OCI-LY1 (cell line): ENCODE data around the gene PCSK2.

Source experiments
- EZH2 ChIP-seq: fragments of 200-600 bp; sonication (generic), shearing (Covaris generic); IDR thresholded peaks from 2 replicates; pipeline ENCODE4 v1.8.0; 2017; ENCODE audit warnings: borderline replicate concordance, mixed run types, mild to moderate bottlenecking, antibody characterized with exemption, low read length, moderate library complexity, mixed read lengths
- TF ChIP-seq, protein P1 (sequence below): fragments of 200-600 bp; sonication (generic), shearing (Covaris generic); IDR thresholded peaks from 2 replicates; pipeline ENCODE4 v1.5.1; 2017; ENCODE audit warnings: mild to moderate bottlenecking, antibody characterized with exemption, low read length, moderate library complexity, mixed read lengths

DNA sequence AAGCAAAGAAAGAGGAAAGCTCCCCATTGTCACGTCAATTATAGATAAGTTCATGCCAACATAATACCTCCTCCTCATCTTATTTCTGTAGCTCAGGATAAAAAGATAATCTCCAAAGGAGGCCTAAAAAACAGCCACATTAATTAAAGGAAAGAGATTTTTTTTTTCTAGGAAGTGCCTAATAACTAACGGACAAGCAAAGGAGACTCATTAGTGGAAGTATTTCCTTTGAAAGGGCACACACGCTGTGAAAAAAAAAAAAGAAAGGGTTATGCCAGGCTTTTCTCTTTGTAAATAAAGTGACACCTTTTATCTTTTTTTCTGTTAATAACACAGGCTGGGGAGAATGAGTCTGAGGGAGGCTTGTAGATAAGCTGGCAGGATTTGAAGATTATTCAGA lies 55.7 kb downstream of the PCSK2 start:
- TF ChIP-seq, protein P1, sequence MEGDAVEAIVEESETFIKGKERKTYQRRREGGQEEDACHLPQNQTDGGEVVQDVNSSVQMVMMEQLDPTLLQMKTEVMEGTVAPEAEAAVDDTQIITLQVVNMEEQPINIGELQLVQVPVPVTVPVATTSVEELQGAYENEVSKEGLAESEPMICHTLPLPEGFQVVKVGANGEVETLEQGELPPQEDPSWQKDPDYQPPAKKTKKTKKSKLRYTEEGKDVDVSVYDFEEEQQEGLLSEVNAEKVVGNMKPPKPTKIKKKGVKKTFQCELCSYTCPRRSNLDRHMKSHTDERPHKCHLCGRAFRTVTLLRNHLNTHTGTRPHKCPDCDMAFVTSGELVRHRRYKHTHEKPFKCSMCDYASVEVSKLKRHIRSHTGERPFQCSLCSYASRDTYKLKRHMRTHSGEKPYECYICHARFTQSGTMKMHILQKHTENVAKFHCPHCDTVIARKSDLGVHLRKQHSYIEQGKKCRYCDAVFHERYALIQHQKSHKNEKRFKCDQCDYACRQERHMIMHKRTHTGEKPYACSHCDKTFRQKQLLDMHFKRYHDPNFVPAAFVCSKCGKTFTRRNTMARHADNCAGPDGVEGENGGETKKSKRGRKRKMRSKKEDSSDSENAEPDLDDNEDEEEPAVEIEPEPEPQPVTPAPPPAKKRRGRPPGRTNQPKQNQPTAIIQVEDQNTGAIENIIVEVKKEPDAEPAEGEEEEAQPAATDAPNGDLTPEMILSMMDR: no peak
- TF ChIP-seq EZH2: no peak
